BE2C (cell line): Measurements from ENCODE around the gene KDM6A.

Experiments used
- DNase-seq: peaks from one replicate; pipeline ENCODE4 v3.0.0-alpha.2; 2020
- H3K27me3 ChIP-seq: fragments of 250-450 bp; sonication (Bioruptor Pico); 2 replicates; pipeline ENCODE4 v1.5.1; 2020; ENCODE audit warnings: mild to moderate bottlenecking
- H3K36me3 ChIP-seq: fragments of 250-450 bp; sonication (Bioruptor Pico); 2 replicates; pipeline ENCODE4 v1.5.1; 2020; ENCODE audit warnings: mild to moderate bottlenecking
- H3K4me1 ChIP-seq: fragments of 250-450 bp; sonication (Bioruptor Pico); 2 replicates; pipeline ENCODE4 v1.5.1; 2020
- H3K4me3 ChIP-seq: 2 replicates; pipeline ENCODE4 v1.5.1; 2011; ENCODE audit warnings: low read depth, low read length
- H3K9me3 ChIP-seq: fragments of 250-450 bp; sonication (Bioruptor Pico); 2 replicates; pipeline ENCODE4 v1.5.1; 2020
- CTCF ChIP-seq: IDR thresholded peaks from 2 replicates; pipeline ENCODE4 v1.5.1; 2012; ENCODE audit warnings: mild to moderate bottlenecking, low read depth, low read length

The KDM6A gene

GRCh38 chrX:44980403-44980802 lies 107.4 kb downstream of the KDM6A start:
- H3K36me3 ChIP-seq, result no peaks in the 10 kb centered on the region
- no peaks in the 10 kb centered on the region for H3K4me1 ChIP-seq
- H3K4me3 ChIP-seq, result no peak overlapping the region
- no peaks in the 10 kb centered on the region for H3K27me3 ChIP-seq
- DNase-seq, result no peak
- H3K9me3 ChIP-seq, result no peaks in the 10 kb centered on the region
- no peak for TF ChIP-seq CTCF

GRCh38 chrX:44980883-44981282 lies 107.9 kb downstream of the KDM6A start:
- TF ChIP-seq CTCF, result no peak
- H3K4me1 ChIP-seq, result no peaks in the 10 kb centered on the region
- no peaks in the 10 kb centered on the region for H3K27me3 ChIP-seq
- H3K36me3 ChIP-seq, result no peaks in the 10 kb centered on the region
- no peak for DNase-seq
- no peaks in the 10 kb centered on the region for H3K9me3 ChIP-seq
- H3K4me3 ChIP-seq, result no peak overlapping the region

- Histone ChIP-seq H3K4me1 (no peaks in the 10 kb centered on the region), H3K36me3 (no peaks in the 10 kb centered on the region), H3K9me3 (no peaks in the 10 kb centered on the region), H3K27me3 (no peaks in the 10 kb centered on the region), H3K4me3 (no peak overlapping the region)
- no peak for TF ChIP-seq CTCF
- no peak for DNase-seq
Measured at GRCh38 chrX:44989995-44990770, 117.2 kb downstream of the KDM6A start.

GRCh38 chrX:44992775-44993174 lies 119.8 kb downstream of the KDM6A start:
- Histone ChIP-seq H3K36me3 (no peaks in the 10 kb centered on the region), H3K27me3 (no peaks in the 10 kb centered on the region), H3K4me3 (no peak overlapping the region), H3K4me1 (no peaks in the 10 kb centered on the region), H3K9me3 (no peaks in the 10 kb centered on the region)
- no peak for DNase-seq
- TF ChIP-seq CTCF, result no peak

- Histone ChIP-seq H3K36me3 (no peaks in the 10 kb centered on the region), H3K27me3 (no peaks in the 10 kb centered on the region), H3K9me3 (no peaks in the 10 kb centered on the region), H3K4me1 (no peaks in the 10 kb centered on the region), H3K4me3 (no peak overlapping the region)
- TF ChIP-seq CTCF, result no peak
- DNase-seq, result no peak
Measured at GRCh38 chrX:44996277-44996676, 123.3 kb downstream of the KDM6A start.

GRCh38 chrX:44997282-44997812 lies 124.4 kb downstream of the KDM6A start:
- H3K4me1 ChIP-seq, result no peaks in the 10 kb centered on the region
- no peak overlapping the region for H3K4me3 ChIP-seq
- no peak for DNase-seq
- TF ChIP-seq CTCF, result no peak
- no peaks in the 10 kb centered on the region for H3K27me3 ChIP-seq
- no peaks in the 10 kb centered on the region for H3K36me3 ChIP-seq
- H3K9me3 ChIP-seq, result no peaks in the 10 kb centered on the region
